CD4-positive, alpha-beta T cell treated with Interleukin-1 beta for 1 hour (primary cell): ENCODE results near the gene CD99L2.

Experiments
- DNase-seq, 2 donors: peaks; one replicate each; pipeline ENCODE4 v3.0.0-alpha.2; 2020 to 2022

The CD99L2 gene

DNA sequence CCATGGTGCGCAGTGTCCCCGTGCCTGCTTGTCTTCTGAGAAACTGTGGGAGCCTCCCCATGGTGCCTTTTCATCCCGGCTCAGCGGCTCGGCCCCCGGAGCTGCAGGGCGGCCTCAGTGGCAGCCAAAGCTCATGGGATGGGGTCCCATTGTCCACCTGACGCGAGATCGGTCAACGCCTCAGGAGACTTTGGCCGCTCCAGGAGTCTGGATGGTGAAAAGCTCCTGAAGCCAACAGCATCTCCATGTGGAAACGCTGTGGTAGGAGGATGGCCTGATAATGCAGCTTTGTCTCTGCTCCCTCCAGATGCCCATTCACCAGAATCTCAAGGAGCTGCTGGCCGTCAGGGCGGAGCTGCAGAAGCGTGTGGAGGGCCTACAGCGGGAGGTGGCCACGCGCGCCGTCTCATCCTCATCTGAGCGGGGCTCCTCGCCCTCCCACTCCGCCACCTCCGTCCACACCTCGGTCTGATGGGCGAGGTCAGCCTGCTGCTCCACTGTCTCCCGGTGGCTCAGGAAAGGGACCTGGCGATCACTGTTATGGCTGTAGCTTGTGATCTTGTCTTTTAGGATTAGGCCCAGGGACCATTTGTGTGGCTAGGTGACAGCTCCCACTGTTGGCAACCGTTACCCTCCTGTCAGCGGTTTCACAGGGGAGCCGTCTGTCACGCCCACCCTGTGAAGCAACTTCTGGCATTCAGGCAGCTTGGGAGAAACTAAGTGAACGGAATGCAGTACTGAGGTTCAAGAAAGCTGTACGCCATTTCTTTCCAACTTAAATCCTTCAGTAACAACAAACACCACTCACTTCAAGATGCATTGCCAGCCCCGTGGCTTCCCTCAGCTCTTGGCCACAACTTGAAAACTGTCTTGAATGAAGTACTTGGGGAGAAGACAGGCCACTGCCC is 136.0 kb downstream of the CD99L2 start:
- no peak for DNase-seq

GRCh38 chrX:150761819-150762216 is 136.7 kb downstream of the CD99L2 start:
- no peak for DNase-seq

DNA sequence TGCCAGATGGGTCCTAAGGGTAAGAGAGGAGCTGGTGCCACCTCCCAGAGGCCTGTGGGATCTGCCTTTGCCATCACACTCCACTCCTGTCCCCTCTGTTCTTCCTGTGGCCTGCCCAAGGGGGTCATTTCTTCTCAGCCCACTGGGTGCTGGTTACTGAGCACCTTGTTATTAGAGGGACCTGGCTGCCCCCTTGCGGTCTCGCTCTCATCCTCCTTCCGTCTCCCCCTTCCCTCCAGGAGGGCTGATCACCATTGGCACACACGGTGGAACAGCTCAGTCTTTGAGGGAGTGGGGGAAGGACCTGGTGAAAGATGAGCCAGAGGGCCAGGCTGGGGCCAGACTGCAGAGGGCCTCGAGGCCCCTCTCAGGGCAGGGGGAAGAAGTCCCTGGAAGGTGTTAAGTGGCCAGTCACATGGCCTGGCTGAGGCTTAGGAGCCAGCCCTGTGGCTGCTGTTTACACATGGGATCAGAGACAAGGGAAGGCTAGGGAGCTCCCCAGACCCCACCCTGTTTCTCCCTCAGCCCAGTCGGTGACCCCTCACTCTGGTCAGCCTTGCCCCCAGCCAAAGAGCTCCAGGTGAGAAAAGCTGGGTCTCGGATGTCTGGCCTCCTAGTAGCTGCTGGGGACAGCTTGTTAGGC is 137.2 kb downstream of the CD99L2 start:
- DNase-seq = no peak

DNA sequence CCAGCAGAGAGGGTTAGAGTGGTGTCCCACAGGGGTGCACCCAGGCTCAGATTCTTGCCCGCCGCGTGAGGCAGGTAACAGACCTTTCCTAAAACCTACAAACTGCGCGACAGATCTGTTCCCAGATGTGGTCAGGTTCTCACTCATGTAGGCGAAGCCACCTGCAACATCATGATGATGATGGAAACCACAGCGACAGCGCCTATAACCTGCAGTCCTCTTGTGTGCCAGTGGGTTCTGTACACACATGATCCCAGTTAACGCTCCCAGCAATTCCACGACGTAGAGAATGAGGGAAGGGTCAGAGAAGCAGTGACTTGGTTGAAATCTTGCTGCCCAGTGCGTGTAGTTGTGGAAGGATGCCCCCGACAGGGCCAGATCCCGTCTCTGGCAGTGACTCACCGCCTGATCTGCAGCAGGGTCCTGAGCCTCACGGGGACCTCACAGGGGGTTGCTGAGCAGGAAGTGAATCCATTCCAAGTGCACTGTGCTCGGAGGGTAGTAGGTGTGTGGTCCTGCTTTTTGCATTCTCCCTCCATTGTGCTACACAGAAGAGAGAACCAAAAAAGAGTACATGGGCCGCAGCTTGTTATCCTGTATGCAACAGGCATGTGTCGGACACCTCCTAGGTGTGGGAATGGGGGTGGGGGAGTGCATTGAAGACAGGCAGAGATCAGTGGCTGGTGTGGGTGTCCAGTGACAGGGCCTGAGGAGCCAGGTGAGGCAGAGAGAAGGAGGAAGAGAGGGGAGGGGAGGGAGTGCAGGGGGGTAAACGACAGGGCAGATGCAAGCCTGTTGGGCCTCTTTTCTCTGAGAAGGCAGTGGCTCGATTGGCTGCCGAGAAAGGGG is 138.7 kb downstream of the CD99L2 start:
- DNase-seq = no peak

GRCh38 chrX:150757371-150757770 is 141.1 kb downstream of the CD99L2 start:
- DNase-seq = no peak

DNA sequence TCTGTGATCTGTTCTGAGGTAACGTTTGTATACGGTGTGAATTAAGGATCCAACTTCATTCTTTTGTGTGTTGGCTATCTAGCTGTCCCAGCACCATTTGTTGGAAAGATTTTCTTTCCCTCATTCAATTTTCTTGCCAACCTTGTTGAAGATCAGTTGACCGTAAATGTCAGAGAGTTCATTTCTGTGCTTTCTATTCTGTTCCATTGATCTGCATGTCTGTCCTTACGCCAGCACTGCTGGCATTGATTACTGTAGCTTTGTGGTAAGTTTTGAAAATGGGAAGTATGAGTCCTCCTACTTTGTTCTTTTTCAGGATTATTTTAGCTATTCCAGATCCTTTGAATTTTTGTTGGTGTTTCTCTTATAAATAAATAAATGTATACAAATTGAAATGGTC is 144.5 kb downstream of the CD99L2 start:
- DNase-seq = no peak

DNA sequence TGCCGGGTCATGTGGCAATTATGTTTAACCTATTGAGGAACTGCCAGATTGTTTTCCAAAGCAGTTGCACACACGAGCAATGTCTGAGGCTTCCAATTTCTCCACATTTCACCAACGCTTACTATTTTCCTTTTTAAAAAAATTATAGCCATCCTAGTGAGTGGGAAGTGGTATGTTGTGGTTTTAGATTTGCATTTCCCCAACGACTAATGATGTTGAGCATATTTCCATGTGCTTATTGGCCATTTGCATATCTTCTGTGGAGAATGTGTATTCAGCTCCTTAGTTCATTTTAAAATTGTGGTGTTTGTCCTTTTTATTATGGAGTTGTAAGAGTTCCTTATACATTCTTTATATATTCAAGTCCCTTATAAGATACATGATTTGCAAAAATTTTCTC is 145.1 kb downstream of the CD99L2 start:
- DNase-seq = no peak

DNA sequence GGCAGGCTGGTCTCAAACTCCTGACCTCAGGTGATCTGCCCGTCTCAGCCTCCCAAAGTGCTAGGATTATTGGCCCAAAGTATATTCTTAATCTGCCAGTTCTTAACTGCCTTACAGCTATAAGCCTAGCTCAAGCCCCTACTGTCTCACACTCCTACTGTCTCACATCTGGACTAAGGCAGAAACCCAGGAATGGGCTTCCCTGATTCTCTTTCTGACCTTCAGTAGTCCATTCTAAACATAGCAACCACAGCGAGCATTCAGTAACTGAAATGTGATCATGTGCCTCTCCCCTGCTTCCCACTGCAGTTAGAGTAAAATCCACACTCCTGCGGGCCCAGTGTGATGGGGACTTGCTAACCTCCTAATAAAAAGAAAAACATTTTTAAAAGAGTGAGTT is 146.3 kb downstream of the CD99L2 start:
- no peak for DNase-seq

- no peak for DNase-seq
These were observed 162.0 kb downstream of the CD99L2 start for GRCh38 chrX:150736475-150736874.

- DNase-seq = no peak
These were observed 166.7 kb downstream of the CD99L2 start for GRCh38 chrX:150731795-150732194.

- no peak for DNase-seq
These were observed 167.7 kb downstream of the CD99L2 start for GRCh38 chrX:150730719-150731118.

DNA sequence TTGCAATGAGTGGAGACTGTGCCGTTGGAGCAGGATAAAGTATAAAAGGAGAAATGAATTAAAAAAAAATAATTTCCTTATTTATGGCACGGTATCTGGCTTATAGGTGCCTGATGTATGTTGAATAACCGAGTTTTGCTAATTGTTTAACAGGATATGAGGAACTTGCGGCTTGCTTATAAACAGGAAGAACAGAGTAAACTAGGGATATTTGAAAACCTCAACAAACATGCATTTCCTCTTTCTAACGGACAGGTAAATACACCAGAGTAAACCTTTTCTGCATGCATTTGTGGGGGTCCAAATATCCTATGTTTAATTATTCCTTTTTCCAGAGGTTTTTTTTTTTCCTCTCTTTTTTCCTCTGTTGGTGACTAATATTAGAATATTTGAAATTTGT is 168.5 kb downstream of the CD99L2 start:
- DNase-seq = no peak

- DNase-seq = no peak
These were observed 178.8 kb downstream of the CD99L2 start for GRCh38 chrX:150719621-150720020.
